Parathyroid adenoma (tissue), 2 donors: ENCODE measurements around the gene PBX1.

Source experiments
- H2AFZ ChIP-seq: fragments of 300-600 bp; sonication (generic); one replicate; pipeline ENCODE4 v1.7.0; 2017; ENCODE audit warnings: antibody characterized with exemption, mild to moderate bottlenecking
- H3K27ac ChIP-seq: fragments of 300-600 bp; sonication (generic); one replicate; pipeline ENCODE4 v1.7.0; 2017
- H3K27me3 ChIP-seq: fragments of 300-600 bp; sonication (generic); one replicate; pipeline ENCODE4 v1.7.0; 2017; ENCODE audit warnings: low read length; ENCODE audit not compliant: control insufficient read depth, insufficient read depth
- H3K36me3 ChIP-seq: fragments of 300-600 bp; sonication (generic); one replicate; pipeline ENCODE4 v1.7.0; 2017; ENCODE audit warnings: low read length; ENCODE audit not compliant: control insufficient read depth, insufficient read depth
- H3K4me1 ChIP-seq: fragments of 300-600 bp; sonication (generic); one replicate; pipeline ENCODE4 v1.7.0; 2017; ENCODE audit warnings: control low read depth
- H3K4me2 ChIP-seq: fragments of 300-600 bp; sonication (generic); one replicate; pipeline ENCODE4 v1.7.0; 2017; ENCODE audit warnings: low read length
- H3K4me3 ChIP-seq: fragments of 300-600 bp; sonication (generic); one replicate; pipeline ENCODE4 v1.7.0; 2017; ENCODE audit warnings: low read depth, low read length
- H3K79me2 ChIP-seq: fragments of 300-600 bp; sonication (generic); one replicate; pipeline ENCODE4 v1.7.0; 2017; ENCODE audit warnings: control low read depth
- H3K9ac ChIP-seq: fragments of 300-600 bp; sonication (generic); one replicate; pipeline ENCODE4 v1.7.0; 2017; ENCODE audit warnings: mild to moderate bottlenecking
- H3K9me3 ChIP-seq: fragments of 300-600 bp; sonication (generic); one replicate; pipeline ENCODE4 v1.7.0; 2017; ENCODE audit warnings: low read length; ENCODE audit not compliant: control insufficient read depth
- CTCF ChIP-seq: fragments of 300-600 bp; sonication (generic); IDR thresholded peaks from one replicate; pipeline ENCODE4 v1.7.0; 2017; ENCODE audit warnings: antibody characterized with exemption, mild to moderate bottlenecking
- donor health status: primary hyperparathyroidism.

PBX1 gene

GRCh38 chr1:164581762-164582161, 22.8 kb downstream of the PBX1 start:
- H3K36me3 ChIP-seq = no peaks in the 10 kb centered on the region
- H3K4me3 ChIP-seq = no peak overlapping the region
- H3K4me1 ChIP-seq = no peaks in the 10 kb centered on the region
- H3K9ac ChIP-seq = no peak overlapping the region
- no peaks in the 10 kb centered on the region for H3K27me3 ChIP-seq
- H3K79me2 ChIP-seq = peaks cover 4% of the 10 kb centered on the region
- H2AFZ ChIP-seq = no peak overlapping the region
- no peak for TF ChIP-seq CTCF
- H3K4me2 ChIP-seq = no peak overlapping the region
- H3K27ac ChIP-seq = no peak overlapping the region
- H3K9me3 ChIP-seq = no peaks in the 10 kb centered on the region

GRCh38 chr1:164583196-164583595, 24.2 kb downstream of the PBX1 start:
- Histone ChIP-seq H3K27me3 (no peaks in the 10 kb centered on the region), H3K4me1 (no peaks in the 10 kb centered on the region), H3K27ac (no peak overlapping the region), H3K9ac (no peak overlapping the region), H3K79me2 (peaks cover 4% of the 10 kb centered on the region), H2AFZ (no peak overlapping the region), H3K4me3 (no peak overlapping the region), H3K36me3 (no peaks in the 10 kb centered on the region), H3K9me3 (no peaks in the 10 kb centered on the region), H3K4me2 (no peak overlapping the region)
- TF ChIP-seq CTCF = no peak

GRCh38 chr1:164583835-164584539, 25.0 kb downstream of the PBX1 start:
- Histone ChIP-seq H3K27me3 (no peaks in the 10 kb centered on the region), H3K27ac (no peak overlapping the region), H3K4me3 (no peak overlapping the region), H3K4me2 (no peak overlapping the region), H3K36me3 (no peaks in the 10 kb centered on the region), H3K9ac (no peak overlapping the region), H2AFZ (no peak overlapping the region), H3K9me3 (no peaks in the 10 kb centered on the region), H3K79me2 (peaks cover 4% of the 10 kb centered on the region), H3K4me1 (no peaks in the 10 kb centered on the region)
- TF ChIP-seq CTCF = no peak

GRCh38 chr1:164586591-164586990, 27.6 kb downstream of the PBX1 start:
- no peak for TF ChIP-seq CTCF
- peaks cover 5% of the 10 kb centered on the region for H3K79me2 ChIP-seq
- H3K9ac ChIP-seq = no peak overlapping the region
- H3K4me1 ChIP-seq = peaks cover 2% of the 10 kb centered on the region
- no peaks in the 10 kb centered on the region for H3K27me3 ChIP-seq
- H2AFZ ChIP-seq = no peak overlapping the region
- no peak overlapping the region for H3K27ac ChIP-seq
- H3K4me2 ChIP-seq = no peak overlapping the region
- no peak overlapping the region for H3K4me3 ChIP-seq
- H3K9me3 ChIP-seq = no peaks in the 10 kb centered on the region
- no peaks in the 10 kb centered on the region for H3K36me3 ChIP-seq
